GM19395 (cell line): ENCODE measurements around the gene DLEU7.

ENCODE experiments used
- ATAC-seq: cut with Tn5 transposase; IDR thresholded peaks from one replicate; pipeline ENCODE4 v1.9.1; 2021; ENCODE audit warnings: mild to moderate bottlenecking, moderate library complexity; ENCODE audit not compliant: unreplicated experiment

DLEU7 gene

DNA sequence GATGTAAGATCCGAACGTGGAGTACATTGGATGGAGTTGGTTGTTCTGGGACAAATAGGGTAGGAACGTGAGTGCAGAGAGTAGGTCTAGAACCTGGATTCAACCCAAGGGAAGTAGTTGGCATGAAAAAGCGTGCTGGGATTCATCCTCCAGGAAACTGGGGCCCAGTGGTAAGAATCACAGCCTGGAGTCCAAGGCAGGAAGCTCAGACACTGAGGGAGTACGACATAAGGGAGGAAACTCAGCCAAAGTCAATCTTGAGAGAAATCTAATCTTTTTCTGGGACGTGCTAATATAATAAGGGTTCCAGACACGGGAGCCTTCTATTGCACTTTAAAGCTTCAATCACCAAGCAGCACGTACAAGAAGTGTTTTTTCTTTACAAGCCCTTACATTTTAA, 46.4 kb downstream of the DLEU7 start:
- ATAC-seq, result no peak

- ATAC-seq, result no peak
These were observed 47.0 kb downstream of the DLEU7 start for GRCh38 chr13:50796463-50796862.

DNA sequence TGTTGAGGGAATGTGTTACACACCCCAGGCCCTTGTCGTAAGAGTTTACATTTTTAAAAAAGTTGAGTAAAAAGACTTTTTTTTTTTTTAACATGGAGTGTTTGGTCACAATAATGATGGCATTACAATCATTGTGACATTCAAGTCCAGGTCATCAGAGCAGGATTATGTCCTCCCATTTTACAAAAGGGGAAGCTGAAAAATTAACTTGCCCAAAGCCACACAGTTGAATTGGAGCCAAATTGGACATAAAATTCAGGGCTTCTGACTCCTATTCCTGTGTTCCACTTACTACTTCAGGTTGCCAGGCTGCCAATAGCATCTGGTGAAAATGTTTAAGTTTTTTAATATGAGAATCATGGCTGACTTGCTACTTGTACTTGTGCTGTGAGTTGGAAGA, 49.3 kb downstream of the DLEU7 start:
- ATAC-seq, result no peak

DNA sequence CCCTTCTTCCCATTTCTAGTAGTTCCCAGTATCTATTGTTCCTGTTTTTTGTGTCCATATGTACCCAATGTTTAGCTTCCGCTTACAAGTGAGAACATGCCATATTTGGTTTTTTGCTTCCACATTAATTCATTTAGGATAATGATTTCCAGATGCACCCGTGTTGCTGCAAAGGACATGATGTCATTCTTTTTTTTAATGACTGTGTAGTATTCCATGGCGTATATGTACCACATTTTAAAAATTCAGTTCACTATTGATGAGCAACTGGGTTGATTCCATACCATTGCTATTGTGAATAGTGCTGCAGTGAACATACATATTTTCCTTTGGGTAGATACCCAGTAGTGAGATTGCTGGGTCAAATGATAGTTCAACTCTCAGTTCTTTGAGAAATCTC, 50.5 kb downstream of the DLEU7 start:
- no peak for ATAC-seq

- ATAC-seq, result no peak
These were observed 54.8 kb downstream of the DLEU7 start for GRCh38 chr13:50788551-50789210.

DNA sequence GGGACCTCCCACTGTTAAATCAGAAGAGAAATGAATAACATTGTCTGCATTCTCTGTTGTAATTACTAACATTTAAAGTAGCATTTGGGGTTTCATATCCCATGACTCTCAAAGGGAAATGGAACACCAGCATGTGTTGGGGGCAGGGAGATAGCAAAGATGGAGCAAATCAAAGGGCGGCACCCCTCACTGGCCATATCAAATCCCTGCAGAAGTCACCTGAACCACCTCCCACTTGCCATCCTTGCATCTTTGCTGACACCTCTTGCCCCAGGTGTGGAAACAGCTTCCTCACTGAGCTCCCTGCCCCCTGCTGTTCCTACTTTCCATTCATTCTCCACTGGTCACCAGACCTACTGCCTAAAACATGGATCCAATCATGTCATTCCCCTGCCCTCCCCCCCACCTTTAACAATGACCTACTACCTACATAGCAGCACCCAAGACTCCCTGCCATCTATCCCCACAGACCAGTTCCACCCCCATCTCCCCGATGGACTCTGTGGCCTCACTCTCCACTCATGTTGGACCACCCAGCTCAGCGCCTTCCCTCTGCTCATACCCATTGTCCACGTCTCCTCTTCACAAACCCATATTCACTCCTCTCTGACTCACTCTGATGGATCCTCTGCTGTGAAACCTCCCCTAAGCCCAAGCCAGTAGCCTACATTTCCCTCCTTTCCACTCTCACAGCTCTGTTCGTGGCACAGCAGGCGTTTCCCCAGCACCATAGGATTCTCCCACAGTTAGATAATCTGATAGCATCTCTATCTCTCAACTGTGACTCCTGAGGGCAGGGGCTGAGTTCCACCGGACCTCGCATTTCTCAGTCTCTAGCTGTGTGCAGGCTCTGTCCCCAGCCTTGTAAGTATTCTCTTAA, 55.9 kb downstream of the DLEU7 start:
- ATAC-seq, result no peak

DNA sequence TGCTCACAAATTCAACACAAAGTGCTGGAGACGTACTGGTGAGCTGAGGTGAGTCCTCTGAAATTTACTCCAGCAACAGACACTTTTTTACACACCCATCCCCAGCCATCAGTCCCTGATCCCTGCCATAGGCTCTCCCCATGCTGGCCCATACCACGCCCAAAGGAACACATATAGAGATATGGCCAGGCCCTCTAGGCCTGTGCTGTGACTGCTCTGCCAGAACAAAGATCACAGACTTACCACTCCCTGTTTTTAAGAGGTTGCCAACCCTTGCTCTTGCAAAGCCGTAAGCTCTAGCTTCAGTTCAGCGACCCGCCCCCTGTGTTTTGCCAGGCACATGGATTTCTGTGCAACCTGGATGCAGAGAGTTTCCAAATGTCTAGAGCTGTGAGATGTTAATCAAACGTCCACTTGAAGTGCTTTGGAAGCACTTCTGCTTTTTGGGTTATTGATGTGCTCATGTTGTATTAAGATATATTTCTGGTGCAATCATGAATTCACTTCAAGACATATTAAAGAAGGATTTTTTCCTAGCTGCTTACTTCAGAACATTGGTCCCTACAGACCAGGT, 59.7 kb downstream of the DLEU7 start:
- no peak for ATAC-seq

GRCh38 chr13:50783066-50783465, 60.4 kb downstream of the DLEU7 start:
- ATAC-seq, result no peak

GRCh38 chr13:50780201-50781015, 63.1 kb downstream of the DLEU7 start:
- ATAC-seq, result no peak

DNA sequence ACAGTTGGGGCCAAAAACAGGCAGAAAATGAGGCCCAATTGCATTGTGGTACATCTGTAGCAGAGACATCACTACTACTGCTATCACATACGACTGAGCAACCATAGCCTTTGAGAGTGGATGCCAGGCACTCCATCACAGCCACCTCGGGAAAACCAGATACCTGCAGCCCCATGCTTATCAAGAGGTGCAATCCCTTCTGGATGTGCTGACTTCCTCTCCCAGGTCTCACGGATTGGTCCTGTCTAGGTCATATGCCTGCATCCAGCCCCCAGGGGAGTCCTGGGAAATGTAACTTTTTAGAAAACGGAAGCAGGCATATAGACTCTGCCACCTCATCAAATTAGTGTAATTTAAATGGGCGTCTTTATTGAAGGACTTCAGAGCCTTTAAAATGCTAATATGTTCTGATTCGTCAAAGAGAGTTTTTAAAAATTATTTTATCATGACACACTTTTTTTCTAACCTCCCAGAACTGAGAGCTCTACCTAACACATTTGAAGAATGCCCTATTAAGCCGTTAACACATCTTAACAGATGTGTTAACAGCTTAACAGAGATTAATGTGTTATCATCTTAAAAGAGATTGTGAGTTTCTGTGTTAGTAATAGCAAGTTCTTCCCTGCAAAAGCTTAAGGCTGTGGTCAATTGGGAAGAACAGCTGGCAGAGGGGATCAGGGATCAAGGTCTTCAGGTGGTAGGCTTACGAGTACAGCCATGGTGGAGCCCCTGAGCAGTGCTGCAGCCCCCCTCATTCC, 63.9 kb downstream of the DLEU7 start:
- ATAC-seq, result no peak
